NCI-H1930 (cell line): ENCODE data around the gene INPP4B.
"Not testable (repeated sequence)": the region's sequence is repeated elsewhere in the genome, so short reads cannot be mapped to it uniquely, and the experiment has no call there.

Source experiments
- DNase-seq, 2 experiments: peaks; one replicate each; lab custom pipeline; 2025; lab: John Stamatoyannopoulos, UW

The INPP4B gene

DNA sequence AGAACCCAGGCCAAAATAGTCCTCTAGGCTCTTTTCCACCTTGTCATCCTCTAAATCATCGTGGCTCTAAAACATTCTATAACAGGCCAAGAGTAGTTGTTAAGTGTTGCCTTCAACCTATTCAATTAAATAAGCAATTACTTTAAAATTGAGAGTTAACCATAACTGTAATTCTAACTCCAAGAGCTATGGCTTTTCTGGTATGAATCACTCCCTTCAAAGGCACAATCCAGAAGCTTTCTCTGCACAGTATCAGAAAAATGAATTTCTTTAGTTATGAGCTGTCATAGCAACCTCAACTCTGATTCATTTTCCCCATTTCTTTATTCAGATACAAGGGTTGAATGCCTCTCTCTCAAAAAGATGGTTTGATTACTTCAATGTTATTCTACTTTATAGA, 21.7 kb downstream of the INPP4B start:
- no peak for DNase-seq

DNA sequence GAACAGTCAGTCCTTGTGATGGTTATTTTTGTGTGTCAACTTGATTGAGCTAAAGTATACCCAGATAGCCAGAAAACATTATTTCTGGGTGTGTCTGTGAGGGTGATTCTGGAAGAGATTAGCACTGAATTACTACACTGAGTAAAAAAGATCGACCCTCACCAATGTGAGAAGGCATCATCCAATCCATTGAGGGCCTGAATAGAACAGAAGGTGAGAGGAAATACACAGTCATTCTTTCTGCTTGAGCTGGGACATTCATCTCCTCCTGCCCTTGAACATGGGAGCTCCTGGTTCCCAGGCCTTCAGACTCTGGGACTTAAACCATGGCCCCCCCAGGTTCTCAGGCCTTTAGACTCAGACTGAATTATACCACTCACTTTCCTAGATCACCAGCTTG, 22.3 kb downstream of the INPP4B start:
- no peak for DNase-seq

DNA sequence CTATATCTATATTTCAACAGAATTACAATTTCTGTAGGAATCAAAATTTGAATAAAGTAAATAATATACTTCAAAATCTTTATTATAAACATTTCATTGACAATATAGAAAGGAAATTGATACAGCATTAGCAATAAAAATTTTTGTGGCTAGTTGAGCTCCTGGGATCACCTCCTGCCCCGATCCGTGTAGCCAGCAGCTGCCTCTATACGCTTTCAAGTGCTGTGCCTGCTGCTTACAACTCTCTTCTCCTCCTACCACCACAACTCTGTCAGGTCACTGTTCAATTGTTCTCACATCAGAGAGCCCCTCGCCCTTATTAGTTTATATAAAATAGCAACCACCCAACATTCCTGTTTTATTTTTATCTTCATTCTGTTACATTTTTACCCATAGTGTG, 27.6 kb downstream of the INPP4B start:
- no peak for DNase-seq

DNA sequence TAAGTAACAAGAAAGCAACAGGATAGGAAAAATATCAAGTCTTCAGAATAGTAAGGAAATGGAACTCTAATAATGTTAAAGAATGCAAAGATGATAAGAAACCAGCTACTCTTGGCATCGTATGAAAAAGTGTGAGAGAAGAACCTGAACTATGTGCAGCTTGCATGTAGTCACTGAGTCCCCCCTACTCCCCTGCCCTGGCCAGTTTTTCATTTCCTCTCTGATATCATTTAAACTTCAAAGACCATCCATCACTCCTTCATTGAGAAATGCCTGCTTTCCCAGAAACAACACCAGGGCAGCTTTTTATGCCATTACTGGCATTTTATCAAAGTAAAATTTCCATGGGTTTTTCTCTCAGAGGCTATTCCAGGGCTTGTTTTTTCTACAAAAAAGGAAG, 28.1 kb downstream of the INPP4B start:
- no peak for DNase-seq

GRCh38 chr4:142817442-142817841, 28.7 kb downstream of the INPP4B start:
- no peak for DNase-seq

DNA sequence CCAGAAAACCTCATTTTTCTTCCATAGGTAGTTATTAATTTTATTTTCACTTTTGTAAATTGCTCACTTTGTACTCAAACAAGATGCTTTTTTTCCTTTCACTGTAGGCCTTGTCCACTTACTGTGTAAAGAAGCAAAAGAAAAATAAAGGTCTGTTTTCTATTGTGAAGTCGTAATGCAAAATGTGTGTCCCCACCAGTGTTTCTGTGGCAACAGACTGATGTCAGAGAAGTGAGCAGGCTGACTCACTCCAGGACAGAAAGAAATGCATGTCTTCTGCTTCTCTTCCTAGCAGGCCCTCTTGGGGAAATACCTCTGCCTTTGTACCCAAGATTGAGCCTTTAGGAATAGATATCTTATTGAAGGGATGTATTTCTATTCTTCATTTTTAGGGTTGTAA, 30.3 kb downstream of the INPP4B start:
- DNase-seq, result no peak

DNA sequence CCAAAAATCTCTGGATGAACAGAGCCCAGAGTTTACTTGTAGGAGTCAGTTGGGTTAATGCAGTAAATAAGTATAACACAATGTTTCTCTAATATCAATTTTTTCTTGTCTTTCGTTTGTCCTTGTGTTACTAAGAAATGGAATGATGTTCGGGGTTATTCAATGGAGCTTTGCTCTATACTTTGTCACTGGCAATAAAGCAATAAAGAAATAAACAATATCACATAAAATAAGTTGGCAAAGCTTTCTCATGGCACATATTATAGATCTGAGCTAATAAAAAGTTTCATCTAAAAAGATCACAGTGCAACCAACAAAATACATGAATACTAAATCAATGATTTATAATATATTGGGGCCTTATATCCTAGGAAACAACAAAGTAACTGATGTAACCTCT, 32.7 kb downstream of the INPP4B start:
- DNase-seq, result no peak

DNA sequence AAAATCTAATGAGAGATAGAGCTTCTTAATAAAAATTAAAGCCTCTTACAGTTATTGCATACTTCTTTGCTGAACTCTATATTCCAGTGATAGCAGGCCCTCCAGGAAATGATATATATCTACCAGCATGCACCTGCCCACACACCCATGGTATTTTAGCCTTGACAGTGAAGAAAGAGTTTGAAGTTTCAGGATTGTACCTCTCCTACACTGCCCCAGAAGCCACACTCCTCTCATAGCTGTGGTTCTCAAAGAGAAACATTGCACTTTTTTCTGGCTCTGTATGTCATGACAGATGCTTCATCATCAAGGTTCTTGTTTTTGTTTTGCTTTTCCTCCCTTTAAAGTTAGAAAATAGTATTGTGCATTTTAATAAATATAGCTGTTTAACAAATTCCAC, 34.0 kb downstream of the INPP4B start:
- DNase-seq, result no peak

DNA sequence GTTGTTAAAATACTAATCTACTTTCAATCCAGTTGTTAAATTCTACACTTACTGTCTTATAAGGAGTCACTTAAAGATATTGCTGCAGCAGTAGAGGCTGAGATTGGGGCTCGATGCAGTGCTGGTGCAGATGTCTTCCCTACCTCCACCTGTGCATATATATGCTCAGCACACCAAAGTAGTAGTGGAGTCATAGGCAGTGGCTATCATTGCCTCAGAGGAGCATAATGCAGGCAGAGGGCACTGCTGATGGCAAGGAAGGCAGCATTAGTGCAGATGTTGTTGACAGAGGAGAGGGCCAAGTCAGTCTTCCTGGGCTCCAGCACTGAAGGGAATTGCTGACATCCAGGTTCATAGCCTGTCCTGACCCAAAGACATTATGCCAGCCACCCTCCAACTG, 35.1 kb downstream of the INPP4B start:
- no peak for DNase-seq

DNA sequence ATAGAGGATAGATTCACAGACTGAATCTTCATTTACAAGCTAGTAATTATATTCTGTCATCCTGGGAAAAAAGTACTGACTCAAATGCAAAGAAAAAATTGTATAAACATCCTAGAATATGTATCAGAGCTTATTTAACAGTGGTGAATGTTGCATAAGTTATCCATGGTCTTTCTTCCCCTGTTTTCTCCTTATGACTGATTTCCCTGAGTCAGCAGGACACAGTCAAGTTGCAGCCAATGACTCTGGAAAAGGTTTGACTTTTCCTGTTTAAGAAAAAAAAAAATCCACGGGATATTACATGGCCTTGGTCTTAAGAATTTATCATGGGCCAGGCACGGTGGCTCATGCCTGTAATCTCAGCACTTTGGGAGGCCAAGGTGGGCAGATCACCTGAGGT, 36.5 kb downstream of the INPP4B start:
- no peak for DNase-seq

DNA sequence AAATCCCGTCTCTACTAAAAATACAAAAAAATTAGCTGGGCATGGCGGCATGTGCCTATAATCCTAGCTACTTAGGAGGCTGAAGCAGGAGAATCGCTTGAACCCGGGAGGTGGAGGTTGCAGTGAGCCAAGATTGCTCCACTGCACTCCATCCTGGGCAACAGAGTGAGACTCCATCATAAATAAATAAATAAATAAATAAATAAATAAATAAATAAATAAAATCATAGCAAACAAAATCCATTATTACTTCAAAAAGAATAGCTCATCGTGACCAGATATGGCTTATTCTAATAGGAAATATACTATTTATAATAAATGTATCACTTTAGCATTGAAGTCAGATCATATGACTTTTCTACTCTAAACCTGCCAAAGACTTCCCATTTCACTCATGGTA, 42.2 kb downstream of the INPP4B start:
- DNase-seq, result not testable (repeated sequence)

GRCh38 chr4:142801966-142802365, 44.1 kb downstream of the INPP4B start:
- DNase-seq, result no peak

DNA sequence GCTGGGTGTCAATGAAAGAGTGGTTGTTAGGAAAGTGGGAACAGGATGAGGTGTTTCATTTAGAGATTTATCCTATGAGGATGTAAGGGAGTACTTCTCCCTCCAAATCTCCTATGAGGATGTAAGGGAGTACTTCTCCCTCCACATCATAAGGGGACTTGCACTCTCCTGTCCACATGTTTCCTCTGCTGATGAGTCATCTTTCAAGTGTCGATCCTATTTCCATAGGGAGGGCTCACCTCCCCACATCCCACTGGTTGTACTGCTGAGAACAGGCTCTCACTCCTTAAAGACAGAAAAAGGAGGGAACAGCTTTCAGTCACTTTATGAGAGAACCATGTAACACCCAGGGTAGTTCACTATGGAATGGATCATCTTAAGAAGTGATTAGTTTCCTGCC, 65.0 kb downstream of the INPP4B start:
- DNase-seq, result no peak

GRCh38 chr4:142778900-142779299, 67.2 kb downstream of the INPP4B start:
- no peak for DNase-seq

GRCh38 chr4:142778430-142778829, 67.7 kb downstream of the INPP4B start:
- DNase-seq, result no peak

- DNase-seq, result no peak
Observed at GRCh38 chr4:142777045-142777743, 68.9 kb downstream of the INPP4B start.

DNA sequence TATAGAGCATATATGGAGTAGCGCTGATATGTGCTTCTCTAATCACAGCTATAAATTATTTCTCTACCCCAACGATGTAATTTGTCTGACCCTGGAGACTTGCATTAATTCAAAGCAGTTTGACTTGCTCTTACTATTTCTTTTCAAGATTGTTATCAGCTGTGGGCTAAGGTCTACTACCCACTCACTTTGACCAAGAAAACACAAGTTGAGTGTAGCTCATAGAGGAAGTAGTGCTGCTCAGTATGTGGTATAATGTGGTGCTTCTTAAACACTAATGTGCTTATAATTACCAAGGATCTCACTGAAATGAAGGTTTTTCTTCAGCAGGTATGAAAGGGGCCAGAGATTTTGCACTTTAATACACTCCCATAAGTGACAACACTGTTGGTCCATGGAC, 70.1 kb downstream of the INPP4B start:
- no peak for DNase-seq

- DNase-seq, result no peak
Observed at GRCh38 chr4:142773505-142773904, 72.6 kb downstream of the INPP4B start.

GRCh38 chr4:142762280-142762679, 83.8 kb downstream of the INPP4B start:
- DNase-seq, result no peak

GRCh38 chr4:142752202-142752786, 93.8 kb downstream of the INPP4B start:
- DNase-seq, result no peak

GRCh38 chr4:142743121-142743825, 102.8 kb downstream of the INPP4B start:
- no peak for DNase-seq

DNA sequence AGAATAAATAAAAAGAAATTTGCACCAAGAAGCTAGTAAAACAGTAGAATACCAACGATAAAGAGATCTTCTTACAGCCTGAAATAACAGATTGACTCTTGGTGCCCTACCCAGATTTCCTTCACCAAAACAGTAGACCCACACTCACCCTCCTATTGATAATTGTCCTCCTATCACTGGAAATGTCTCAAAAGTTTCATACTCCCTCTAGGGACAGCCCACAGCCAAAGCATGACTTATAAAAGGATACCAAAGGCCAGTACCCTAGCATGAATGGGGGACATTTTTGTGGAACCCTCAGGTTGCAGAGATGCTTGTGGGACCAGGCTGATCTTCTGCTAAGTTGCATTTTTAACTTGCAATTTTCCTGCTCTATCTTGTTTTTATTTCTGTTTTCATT, 104.1 kb downstream of the INPP4B start:
- no peak for DNase-seq

- DNase-seq, result no peak
Observed at GRCh38 chr4:142728233-142728632, 117.9 kb downstream of the INPP4B start.

DNA sequence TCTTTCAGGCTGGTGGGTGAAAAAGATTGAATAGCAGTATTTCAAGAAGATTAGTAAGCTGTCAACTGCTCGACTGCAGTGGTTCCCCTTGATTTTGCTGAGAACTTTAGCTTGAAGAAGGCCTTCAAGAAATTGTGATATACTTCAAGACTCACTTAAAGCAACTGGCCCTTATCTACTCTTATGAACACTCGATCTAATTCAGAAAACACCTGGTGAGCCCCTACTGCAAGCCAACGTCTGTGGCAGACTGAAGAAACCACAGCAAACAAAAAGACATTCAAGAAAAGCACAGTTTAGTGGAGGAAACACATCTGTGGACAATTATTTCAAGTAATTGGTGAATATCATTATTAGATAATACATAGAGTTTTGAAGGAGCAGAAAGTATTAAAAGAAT, 119.0 kb downstream of the INPP4B start:
- DNase-seq, result no peak
